NCI-H345 (cell line): ENCODE data around the gene ARHGAP45.
A peak's percentile ranks its signal among the peaks of the same experiment; 100 is the strongest.
"Not testable (repeated sequence)": the region's sequence is repeated elsewhere in the genome, so short reads cannot be mapped to it uniquely, and the experiment has no call there.

Experiments used
- DNase-seq: peaks from one replicate; lab custom pipeline; 2025; lab: John Stamatoyannopoulos, UW

Gene ARHGAP45

DNA sequence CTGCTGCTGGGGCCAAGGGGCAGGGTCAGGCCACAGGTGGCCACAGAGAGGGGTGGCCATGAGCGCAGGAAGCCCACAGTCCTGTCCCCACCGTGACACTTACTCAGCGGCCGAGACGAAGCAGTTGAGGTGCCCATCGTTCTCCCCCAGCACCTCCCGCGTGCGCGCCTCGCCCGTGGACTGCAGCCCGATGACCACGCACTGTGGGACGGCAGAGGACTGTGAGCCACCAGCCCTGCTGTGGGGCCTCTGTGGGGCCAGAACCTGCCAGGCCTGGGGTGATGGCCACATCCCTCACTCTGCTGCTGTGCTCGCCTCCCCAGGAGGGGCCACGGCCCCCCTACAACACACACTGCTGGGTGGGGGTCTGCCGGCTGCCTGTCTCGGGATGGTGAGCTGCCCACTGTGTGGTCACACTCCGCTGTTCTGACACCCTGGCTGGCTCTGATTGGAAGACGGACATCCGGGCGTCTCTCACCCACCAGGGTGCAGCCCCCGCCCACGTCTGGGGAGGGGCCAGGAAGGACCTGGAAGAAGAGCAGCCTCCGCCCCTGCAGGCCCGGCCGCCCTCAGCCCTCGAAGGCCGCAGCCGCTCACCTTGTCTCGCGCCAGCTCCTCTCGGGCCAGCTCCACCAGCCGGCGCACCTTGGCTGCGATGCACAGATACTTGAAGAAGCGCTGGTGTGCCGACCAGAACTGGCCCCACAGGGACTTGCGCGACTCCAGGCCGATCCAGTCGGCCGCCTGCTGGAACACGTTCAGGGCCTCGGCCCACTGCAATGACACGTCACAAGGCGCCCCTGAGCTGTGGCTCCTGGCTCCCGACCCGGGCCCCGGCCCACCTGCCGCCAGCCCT lies 50.0 kb downstream of the ARHGAP45 start:
- DNase-seq: no peak

DNA sequence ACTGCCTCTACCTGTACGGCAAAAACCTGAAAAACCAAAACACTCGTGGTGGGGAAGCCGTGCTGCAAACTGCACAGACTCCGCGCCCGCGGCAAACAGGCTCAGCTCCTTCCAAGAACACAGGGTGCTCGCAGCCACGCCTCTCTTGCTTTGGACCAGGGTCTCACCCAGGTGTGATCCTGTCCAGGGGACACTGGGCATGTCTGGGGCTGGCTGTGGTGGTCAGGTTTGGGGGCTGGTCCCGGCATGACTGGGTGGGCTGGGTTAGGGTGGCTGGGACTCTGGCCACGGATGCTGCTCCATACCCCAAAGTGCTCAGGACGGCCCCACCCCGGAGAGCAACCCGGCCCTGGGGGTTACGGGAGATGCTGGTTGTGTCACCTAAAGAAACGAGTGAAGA lies 50.7 kb downstream of the ARHGAP45 start:
- DNase-seq: no peak

DNA sequence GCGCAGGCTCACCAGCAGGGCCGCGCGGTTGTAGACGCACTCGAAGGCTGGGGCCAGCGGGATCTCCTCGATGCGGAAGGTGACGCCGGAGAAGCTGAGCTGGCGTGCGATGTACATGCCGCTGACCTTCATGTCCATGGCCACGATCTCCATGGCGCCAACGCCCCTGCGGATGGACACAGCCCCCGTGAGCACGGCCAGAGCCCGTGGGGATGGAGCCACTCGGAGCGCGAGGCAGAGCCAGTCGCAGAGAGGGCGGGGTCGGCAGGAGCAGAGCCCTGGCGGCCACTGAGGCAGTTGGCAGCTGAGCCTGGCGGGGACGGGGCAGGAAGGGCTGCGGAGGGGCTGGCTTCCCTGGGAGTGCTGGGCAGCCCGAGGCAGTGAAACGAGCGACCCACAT lies 52.0 kb downstream of the ARHGAP45 start:
- DNase-seq: no peak

DNA sequence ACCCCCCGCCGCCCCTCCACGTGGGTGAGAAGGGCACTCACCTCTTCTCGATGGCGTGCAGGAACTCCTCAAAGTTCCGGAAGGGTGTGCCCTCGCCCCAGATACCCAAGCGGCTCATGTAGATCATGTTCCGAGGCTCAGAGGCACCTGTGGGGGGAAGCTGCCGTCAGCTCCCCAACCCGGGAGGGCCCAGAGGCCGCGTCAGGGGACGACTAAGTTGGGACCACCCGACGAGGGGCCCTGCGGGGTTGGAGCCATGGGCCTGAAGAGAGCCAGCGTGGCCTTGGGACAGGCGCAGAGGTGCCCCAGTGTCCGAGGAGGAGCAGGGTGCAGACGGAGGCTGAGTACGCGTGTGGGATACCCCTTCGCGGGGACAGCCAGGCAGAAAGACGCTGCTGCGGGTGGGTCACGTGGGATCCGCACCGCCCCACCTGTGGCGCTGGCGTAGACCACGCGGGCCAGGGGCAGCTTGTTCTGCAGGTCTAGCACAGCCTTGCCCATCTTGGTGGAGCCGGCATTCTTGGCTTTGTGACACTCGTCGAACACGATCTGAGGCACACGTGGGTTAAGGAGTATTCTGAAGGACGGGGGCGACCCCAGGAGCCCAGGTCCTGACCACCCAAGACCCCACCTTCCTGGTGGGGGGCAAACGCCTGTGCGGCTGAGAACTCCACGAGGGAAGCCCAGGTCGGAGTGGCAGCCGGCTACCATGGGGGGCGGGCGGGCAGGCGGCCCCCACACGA lies 52.7 kb downstream of the ARHGAP45 start:
- no peak for DNase-seq

DNA sequence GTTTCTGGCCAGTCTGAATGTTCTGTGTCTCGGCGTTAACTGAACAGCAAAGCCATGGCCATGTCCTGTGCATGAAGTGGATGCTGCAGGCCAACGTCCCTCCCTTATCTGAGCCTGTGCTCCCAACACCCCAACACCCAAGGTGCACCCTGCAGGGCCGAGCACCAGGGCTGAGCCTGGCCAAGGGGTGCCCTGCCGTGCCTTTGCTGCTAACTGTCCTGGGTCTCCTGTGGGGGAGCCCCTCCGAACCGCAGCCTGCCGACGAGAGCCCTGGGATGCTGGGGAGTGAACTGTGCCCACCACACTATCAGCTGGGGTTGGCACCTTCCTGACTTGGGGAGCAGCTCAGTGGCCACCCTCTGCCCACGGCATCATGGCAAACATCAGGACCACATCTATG lies 54.4 kb downstream of the ARHGAP45 start:
- DNase-seq: no peak

DNA sequence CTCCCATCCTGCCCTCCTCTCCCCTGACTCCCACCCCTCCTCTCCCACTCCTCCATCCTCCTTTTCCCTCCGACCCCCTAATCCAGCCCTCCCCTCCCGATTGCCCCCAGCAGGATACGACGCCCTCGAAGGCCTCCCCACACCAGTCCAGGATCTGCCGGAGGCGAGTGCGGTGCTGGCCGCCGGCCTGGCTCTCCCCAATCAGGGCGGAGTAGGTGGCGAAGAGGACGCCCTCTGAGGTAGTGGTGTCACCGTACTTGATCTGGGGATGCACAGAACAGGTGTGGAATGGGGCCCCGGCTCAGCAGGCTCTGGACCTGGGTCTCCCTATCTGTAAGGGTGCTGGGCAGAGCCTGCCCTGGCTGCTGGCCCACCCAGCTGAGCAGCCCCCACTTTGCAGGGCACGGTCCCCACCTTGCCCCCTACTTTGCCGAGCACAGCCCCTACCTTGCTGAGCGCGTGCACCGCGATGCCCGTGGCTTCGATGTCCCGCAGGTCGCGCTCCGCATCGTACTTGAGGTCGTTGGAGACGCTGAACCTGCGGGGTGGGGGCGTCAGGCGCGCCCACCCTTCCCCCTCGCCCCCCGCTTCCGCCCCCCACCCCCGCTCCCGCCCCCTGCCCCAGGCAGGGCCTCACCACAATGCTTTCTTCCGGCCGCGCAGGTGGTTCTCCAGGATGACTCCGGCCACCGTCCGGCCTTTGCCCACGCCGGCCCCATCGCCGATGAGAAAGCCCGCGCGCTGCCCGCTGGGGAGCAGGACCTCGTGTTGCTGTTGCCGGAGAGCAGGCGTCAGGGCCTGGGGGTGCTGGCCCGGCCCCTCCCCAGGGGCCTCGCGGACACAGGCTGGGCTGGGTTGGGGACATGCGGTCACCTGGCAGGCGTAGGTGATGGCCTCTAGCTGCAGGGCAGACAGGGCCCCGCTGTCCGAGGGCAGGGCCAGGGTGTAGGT lies 55.3 kb downstream of the ARHGAP45 start:
- no peak for DNase-seq

DNA sequence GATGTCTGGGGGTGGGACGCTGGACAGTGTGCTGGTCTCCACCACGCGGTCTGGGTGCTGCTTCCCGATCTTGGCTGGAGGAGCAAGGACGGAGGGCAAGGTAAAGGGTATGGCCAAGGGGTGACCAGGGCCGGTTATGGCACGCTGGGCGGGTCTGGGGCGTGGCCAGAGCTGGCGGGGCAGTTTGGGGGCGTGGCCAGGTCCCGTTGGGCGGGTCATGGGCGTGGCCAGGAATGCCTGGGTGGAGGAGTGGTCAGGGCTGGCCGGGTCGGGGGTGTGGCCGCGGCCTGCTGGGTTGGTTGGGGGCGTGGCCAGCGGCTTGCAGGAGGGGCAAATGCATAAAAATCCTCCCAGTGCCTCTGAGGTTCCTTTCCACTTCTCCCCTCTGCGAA lies 56.0 kb downstream of the ARHGAP45 start:
- DNase-seq: peak; percentile 16

DNA sequence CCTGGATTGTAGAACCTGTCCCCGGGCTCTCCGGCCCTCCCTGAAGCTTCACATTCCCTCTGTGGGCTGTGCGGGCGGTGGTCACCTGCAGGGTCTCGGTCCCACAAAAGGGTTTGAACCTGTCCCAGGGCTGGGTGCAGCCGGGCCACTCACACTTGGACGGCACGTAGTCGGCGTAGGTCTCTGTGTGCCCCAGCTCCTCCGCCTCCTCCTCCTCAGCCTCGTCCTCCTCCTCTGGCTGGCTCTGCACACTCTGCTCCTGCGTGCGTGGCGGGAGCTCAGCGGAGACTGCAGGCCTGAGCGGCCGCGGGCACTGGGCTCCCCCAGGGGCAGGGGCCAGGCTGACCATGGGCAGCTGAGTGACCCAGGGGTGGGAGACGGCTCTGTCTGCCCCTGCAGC lies 56.4 kb downstream of the ARHGAP45 start:
- DNase-seq: no peak

DNA sequence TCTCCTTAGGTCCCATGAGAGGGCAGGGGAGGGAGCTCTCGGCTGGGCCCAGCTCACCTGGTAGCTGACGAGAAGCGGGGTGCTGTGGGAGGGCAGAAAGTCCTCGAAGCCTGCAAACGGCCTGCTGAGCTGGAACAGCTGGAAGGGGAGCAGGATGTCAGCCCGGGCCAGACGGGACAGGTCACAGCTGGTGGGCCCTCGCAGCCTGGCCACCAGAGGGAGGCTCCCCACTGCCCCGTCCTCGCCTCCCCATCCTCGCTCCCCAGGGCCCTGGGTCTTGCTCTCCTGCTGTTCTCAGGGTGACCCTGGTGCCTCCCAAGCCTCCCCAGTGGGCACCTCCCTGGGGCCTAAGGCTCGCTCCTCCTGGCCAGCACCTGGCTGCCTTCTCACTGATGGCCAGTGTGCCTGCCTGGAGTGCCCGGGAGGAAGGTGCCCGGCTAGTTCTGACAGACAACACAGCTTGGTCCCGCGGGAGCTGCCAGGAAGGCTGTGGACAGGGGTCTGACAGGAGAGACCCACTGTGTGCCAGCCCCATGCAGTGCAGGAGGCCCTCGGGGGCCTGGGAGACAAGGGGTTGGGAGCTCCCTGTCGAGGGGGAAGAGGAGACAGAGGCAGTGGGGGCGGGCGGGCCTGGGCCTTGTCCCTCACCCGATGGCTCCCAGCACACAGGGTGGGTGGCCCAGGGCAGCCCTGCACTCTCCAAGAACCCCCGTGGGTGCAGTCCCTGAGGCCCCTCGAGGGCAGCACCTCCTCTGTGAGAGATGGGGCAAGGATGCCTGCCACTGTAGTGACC lies 57.1 kb downstream of the ARHGAP45 start:
- no peak for DNase-seq

DNA sequence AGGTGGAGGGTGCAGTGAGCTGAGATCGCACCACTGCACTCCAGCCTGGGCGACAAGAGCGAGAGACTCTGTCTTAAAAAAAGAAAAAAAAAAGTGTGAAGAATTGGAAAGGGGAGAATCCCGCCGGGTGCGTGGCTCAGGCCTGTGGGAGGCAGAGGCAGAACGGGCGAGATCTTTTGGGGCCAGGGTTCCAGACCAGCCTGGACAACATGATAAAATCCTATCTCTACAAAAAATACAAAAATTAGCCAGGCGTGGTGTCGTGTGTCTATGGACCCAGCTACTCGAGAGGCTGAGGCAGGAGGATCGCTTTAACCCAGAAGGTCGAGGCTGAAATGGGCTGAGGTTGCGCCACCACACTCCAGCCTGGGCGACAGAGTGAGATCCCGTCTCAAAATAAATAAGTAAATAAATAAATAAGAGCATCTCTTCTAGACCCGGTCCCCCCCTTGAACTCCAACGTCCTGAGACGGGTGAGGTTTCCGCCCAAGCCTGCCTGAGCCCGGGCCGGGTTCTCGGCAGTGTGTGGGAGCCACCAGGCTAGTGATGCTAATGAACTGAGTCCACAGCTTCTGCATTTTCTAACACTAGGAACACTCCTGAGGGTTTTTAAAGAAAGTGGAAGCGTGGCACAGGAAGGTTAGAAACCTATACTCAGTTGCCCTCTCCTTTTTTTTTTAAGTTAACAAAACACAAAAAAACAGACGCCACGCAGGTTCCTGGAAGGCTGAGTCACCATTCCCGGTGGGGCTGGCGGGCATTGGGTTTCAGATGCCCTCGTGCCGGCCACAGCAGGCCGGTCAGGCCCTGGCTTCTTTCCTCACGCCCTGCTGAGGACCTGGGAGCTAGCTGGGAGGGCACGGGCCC lies 58.9 kb downstream of the ARHGAP45 start:
- DNase-seq: no peak

DNA sequence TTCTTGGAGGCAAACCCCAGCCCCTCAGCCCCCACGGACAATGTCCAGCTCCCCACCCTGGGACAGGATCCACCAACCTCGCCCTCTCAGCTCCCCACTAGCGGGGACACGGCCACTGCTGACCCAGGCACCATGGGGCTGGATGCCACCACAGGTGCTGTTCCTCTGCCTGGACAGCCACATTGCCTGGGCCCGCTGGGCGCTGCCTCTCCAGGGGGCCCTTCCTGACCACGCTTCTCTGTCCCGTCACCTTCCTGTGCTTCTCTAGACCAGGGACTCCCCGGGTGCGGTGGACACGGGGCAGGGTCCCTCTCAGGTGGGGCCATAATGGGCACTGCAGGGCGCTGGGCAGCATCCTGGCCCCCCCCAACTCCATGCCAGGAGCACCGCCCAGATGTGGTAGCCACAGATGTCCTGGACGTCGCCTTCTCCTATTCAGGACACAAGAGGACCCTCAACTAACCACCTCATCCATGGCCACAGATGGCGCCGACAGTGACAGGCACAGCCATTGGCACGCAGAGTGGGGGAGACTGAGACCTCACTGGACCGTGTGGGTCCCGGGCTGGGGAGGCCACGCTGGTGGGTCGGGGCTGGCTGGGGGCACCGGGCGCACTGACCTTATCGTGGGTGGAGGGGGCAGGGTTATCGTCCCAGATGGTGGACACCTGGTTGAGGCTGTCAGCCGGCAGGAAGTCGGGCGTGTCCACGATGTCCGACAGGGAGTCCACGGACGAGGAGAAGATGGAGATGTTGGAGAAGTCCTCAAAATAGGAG lies 60.2 kb downstream of the ARHGAP45 start:
- no peak for DNase-seq

DNA sequence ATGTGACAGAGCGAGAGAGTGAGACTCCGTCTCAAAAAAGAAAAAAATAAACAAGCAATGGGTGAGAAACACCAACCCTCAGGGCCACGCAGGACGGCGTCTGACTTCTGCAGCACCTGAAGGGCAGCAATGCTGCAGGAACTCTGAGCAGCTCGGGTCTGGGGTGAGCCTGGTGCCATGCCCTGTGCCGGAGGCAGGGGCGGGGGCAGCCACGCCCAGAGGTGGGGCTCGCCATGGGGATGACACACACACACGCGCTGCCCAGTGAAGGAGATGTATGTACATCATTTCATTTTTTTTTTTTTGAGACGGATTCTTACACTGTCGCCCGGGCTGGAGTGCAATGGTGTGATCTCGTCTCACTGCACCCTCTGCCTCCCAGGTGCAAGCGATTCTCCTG lies 61.1 kb downstream of the ARHGAP45 start:
- no peak for DNase-seq

DNA sequence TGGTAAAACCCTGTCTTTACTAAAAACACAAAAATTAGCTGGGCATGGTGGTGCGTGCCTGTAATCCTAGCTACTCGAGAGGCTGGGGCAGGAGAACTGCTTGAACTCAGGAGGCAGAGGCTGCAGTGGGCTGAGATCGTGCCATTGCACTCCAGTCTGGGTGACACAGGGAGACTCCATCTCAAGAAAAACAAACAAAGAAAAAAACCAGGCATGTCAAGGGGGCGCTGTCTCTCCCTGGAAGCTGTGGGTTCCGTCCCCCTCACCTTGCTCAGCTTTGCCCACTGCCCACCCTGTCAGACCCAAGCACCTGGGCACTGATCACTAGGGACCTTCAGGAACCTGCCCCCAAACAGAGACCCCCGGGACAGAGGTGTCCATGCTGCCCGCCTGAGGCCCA lies 62.1 kb downstream of the ARHGAP45 start:
- not testable (repeated sequence) for DNase-seq

DNA sequence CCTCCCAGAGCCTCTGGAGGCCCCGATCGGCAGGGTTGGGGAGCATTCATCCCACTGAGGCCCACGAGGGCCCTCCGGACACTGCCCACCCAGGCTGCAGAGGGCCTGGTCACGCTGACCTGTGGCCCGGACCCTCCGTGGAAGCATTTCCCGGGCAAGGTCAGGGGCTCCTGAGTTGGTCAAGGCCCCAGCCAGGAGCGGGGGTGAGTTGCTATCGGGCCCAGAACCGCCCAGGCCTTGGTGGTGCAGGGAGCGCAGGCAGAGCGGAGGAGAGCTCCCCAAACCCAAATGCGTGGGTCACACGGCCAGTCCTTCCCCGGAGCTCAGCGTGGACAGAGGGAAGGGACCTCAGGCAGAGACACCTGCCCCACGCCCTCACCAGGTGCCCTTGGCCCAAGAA lies 62.6 kb downstream of the ARHGAP45 start:
- no peak for DNase-seq

DNA sequence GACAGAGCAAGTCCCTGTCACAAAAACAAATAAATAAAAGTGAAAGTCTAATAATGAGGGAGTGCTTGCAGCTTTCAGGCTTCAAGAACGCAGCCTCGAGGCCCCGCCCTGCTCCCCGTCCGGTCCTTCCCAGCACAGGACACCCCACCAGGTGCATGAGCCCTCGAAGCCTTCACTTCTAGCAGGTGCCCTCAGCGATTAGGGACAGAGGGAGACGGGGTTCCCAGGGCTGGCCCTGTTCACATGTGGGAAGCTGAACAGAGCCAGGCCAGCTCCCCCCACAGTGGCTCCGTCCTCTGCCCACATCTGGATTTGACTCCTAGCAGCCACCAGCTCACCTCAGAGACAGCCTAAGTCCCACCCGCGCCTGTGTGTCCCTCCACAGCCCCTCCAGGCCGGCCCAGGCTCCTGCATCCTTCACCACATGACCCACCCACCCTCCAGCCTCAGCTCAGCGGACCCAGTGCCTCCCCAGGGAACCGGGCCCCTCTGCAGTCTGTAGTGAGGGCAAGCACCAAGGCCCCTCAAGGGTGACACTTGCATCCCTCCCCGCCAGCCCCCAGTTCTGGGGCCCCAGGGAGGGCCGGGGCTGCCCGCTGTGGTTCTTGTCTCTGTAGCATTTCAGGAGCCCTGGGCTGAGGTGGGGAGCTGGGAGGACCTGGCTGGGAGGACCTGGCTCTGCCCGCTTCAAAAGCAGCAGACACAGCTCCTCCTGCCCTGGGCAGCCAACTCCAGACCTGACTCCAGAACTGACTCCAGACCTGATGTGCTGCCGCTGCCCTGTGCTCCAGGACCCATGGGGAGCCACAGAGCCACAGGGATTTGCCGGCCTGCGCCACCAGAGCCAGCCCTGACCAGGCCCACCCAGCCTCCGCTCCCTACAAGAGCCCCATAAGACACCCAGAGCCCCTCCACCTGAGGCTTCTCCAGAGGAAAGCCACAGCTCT lies 64.1 kb downstream of the ARHGAP45 start:
- DNase-seq: no peak

DNA sequence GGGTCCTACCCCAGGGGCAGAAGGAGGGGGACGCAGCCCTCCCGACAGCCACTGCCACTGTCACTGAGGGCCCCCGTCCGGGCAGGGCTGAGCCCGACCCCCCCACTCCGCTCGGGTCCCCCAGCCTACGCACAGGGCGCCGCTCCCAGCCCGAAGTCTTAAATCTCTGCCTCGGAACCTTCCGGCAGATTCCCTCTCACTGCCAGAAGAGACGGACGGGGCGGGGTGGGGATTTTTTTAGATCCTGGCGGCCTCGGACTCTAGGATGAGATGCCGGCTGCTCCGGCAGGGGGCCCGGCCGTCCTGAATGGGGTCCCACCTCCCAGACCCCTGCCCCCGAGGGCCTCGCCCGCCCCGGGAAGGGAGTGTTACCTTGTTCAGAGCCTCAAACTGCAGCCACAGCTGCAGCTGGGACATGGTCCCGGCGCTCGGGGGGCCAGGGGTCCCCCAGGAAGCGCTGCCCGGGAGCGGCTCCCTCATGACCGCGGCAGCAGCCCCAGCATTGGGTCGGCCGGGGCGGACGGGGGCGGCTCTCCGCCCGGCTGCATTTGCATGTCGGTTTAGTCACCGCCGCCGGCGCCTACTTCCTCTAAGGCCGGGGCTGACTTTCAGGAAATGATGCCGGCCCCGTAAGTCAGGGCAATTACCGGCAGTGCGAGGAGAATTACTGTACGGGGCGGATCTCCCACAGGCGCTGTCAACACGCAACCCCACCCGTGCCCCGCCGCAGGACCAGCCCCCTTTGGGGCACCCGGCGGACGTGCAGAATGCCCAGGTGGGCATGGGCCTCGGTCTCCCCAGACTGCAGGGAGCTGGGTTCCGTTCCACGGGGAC lies 65.0 kb downstream of the ARHGAP45 start:
- no peak for DNase-seq

DNA sequence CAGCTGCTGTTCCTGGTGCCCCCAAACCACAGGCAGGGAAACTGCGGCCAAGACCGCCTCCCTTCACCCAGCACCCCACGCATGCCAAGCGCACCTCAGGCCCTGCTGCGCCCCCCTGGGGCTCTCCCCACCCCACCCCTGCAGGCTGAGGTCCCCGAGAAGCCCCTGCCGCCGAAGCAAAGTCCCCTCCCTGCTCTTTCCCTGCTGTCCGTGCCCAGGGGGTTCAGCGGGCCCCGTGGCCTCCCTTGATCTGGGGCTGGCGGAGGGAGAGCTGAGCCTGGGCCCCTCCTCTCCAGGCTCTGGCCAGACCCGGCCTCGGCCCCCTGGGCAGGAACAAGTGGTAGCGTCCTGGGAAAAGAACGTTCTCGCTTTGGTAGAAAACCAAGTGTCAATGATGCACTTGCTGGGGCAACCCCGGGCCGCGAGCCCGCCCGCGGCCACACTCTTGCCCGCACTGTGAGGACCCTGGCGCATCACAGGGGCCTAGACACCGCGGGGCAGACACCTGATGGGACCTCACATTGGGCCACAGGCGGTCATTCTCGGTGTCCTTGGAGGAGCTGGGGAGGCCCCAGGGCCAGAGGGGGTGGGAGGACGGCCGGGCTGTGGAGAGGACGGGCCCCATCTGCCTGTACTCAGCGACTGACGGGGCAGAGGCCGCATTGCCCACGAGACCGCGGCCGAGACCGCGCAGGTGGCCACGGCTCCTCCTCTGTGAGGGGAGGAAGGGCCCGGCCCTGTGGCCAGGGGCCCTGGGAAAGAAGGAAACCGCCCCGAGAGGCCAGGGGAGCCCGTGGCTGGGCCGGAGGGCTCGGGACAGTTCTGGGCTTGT lies 65.8 kb downstream of the ARHGAP45 start:
- no peak for DNase-seq
